OCI-M1 (cell line): Measurements from ENCODE around the gene CNPY4.

Experiments
- DNase-seq: peaks from one replicate; lab custom pipeline; 2025; lab: John Stamatoyannopoulos, UW

CNPY4 gene

DNA sequence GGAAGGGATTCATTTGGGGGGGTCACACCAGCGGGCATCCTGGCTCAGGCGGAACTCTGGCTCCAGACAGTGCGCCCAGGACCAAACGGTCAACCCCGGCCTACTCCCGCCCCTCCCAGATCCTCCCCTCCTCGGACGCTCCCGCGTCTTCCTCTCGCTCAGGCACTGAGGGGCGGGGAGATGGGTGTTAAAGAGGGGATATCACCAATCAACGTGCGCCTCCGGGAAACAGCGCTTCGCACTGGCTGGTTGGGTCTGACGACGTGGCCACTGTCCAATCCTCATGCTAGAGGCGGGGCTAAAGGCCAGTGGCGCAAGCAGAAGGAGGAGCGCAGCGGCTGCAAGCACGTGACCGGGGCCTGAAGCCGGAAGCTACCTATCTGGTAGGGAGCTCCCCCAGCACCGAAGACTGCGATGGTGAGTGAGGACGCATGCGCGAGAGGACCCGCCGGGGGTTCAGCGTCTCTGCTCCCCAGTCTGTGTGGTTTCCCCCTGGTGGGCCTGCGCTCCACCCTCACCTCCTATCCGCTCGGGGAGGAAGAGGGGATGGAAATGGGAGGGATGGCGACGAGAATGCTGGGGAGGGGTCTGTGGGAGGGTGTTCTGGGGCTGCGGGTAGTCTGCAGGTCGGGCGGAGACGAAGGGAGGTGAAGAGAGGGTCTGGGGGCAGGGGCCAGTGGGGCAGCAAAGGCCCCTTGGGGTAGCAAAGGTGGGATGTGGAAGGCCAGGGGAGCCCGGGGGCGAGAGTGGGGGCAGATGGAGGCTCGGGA is 29.3 kb downstream of the CNPY4 start, which contains the start of gene LAMTOR4:
TSS of gene LAMTOR4 (plus strand) at position 360 of the 770 bp plus-strand sequence. CDS start at position 415, 55 bp downstream.
- DNase-seq: peak; percentile 100

DNA sequence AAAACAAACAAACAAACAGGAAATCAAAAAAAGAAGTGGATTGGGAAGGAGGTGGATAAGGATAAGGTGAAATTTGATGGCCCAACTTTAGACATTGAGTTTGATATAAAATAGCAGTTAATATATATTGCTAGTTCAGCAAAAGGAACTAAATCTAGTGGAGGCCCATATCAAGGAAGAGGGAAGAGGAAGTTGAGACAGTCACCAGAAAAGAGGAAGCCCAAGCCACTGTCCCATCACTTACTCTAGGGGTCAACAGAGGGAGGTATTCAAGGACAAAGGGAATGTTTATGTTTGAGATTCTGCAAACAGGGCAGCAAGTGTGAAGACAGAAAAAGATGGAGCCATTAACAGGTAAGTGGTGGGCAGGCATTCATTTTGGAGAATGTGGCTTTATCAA is 33.0 kb downstream of the CNPY4 start:
- DNase-seq: peak; percentile 91

DNA sequence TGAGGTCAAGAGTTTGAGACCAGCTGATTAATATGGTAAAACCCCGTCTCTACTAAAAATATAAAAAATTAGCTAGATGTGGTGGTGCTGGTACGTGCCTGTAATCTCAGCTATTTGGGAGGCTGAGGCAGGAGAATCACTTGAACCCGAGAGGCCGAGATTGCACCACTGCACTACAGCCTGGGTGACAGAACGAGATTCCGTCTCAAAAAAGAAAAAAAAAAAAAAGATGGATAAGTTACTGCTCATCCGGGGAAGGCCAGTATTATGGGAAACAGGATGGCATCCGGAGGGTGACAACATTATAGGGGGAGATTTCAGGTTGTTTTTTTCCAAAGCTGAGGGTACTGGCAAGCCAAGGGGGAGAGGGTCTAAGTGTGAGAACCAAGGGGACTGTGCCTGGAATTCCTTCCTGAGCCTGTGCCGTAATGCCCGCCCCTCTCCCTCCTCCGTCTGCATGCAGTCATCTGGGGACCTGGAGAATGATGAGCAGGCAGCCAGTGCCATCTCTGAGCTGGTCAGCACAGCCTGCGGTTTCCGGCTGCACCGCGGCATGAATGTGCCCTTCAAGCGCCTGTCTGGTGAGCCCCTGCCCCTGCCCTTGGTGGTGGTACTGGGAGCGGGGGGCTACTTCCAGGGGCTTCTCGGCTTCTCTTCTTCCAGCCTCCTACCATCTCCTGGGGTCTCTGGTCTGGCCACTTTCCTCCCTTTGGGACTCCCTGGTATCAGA is 33.7 kb downstream of the CNPY4 start:
- DNase-seq: no peak

DNA sequence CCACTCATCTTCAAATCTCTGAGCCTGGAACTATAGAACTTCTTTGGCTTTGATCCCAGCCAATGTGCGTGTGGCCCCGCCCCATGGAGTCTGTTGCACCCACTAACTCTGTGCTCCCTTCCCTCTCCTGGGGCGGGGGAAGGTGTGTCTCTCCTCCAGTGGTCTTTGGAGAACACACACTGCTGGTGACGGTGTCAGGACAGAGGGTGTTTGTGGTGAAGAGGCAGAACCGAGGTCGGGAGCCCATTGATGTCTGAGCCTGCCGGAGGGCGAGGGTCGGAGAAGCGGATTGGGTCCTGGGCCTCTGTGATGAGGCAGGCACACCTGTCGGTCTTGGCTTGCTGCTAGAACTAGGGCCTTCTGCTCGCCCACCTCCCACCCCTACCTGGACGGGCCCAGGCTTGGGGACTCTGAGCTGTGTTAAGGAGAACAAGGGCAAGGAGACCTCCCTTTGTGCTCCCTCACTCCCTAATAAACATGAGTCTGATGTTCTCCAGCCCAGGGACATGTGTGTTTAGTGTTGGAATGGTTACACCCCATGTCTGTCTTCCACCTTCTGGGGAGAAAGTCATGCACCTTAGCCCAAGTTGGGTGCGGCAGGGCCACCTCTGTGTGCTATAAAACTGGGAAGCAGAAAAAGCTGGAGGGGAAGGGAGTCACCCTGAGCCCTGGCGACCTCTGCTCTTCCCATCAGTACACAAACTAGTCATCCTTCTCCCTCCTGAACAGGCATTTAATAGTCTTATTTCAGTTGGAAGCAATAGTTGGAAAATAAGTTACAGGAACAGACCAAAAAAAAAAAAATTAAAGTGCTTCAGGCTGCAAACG is 34.5 kb downstream of the CNPY4 start:
- DNase-seq: no peak

DNA sequence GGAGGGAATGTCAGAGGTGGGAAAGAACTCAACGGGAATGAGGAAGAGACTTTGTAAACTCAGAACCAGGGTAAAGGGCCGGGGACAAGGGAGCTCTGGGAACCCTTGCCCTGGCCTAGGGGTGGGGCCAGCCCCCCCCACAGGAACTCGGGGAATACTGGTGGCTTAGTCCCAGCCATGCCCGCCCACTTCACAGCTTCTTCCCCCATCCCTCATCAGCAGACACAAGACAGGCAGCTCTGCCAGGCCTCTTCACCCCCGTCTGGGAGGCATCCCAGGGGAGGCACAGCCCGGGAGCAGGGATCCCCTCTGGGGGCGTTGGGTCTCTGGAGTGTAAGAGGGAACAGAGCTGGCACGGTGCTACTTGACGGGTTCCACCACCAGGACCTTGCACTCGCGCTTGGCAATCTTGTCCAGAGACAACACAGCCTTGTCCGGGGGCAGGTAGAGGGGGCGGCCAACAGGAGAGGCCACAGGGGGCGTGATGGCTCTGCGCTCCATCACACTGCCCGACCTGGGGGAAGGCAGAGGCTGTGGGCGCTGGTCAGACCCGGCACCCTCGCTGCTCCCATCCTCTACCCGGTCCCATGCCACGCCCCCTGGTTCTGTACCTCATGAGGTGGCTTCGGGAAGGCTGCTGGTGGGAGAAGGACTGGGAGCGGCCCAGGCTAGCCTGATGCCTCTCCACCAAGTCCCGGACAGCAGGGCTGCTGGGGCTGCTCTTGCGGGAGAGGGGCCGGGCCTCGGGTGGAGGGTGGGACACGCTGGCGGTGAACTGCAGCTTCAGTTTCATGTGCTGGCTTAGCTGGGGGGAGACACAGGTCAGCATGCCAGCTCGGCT is 35.4 kb downstream of the CNPY4 start:
- DNase-seq: no peak

DNA sequence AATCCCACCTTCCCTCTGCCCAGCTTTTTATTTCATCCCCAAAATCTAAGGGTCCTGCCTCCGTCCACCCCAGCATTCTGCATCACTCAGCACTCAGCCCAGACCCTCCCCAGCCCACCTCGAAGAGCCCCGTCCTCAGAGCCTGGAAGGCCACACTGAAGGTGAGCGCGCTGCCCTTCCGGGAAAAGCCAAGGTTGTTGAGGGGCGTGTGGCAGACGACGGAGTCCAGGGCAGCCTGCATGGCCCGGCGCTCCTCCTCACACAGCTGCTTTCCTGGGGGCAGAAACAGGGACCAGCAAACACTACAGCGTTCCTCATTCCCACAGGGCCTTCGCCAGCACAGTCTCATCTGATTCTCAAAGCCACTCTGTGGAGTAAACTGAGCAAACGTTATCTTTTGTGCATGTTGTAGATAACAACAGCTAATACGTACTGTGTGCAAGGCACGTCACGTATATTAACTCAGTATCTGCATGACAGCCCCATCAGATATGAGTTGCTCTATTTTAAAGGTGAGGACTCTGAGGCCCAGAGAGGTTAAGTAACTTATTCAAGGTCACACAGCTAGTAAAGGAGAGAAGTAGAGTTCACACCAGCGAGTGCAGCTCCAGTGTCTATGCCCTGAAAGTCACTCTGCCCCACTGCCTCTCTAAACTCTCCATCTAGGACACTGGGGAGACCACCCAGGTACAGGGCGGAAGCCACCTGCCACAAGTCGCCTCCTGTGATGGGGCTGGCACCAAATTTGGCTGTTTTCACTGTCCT is 36.3 kb downstream of the CNPY4 start:
- no peak for DNase-seq

DNA sequence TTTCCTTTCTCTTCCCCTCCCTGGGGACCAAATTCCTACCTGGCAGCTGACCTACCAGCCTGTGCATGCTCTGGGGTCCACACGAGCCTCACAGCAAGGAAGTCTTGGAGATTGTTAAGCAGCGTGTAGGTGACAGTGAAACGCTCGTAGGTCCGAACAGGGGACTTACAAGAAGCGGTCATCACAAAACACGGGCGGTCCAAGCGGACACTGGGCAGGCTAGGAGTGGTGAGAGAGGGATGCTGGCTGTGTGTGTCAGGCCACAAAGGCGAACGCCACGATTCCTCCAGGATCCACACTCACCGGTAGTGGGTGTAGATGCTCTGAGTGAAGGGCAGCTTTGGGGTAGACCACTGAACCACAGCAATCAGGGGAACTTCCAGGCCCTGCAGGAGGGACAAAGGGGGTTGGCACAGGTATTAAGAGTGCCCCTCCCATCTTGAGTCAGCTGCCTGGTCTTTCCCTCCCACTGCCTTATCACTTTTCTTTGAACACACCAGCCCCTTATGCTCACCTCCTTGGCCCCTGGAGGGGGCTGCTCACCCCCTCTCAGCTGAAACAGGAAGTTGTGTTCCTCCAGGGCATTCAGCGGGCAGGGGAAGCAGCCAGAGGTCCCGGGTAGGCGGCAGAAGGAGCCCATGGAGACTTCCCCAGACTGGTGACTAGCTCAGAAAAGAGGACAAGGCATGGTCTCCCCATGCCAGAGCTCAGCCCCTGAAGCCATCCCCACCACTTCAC is 37.1 kb downstream of the CNPY4 start:
- DNase-seq: peak; percentile 61

DNA sequence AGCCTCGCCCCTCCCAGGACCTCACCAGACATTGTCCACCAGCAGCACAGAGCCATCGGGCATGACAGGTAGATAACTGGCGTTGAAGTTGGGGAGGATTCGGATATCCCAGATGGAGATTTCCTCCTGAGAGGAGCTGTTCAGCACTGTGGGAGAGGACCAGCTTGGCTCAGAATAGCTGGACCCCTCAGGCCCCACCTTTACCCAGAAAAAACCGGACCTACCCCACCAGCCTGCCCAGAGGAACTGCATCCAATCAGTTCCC is 37.6 kb downstream of the CNPY4 start:
- DNase-seq: no peak

DNA sequence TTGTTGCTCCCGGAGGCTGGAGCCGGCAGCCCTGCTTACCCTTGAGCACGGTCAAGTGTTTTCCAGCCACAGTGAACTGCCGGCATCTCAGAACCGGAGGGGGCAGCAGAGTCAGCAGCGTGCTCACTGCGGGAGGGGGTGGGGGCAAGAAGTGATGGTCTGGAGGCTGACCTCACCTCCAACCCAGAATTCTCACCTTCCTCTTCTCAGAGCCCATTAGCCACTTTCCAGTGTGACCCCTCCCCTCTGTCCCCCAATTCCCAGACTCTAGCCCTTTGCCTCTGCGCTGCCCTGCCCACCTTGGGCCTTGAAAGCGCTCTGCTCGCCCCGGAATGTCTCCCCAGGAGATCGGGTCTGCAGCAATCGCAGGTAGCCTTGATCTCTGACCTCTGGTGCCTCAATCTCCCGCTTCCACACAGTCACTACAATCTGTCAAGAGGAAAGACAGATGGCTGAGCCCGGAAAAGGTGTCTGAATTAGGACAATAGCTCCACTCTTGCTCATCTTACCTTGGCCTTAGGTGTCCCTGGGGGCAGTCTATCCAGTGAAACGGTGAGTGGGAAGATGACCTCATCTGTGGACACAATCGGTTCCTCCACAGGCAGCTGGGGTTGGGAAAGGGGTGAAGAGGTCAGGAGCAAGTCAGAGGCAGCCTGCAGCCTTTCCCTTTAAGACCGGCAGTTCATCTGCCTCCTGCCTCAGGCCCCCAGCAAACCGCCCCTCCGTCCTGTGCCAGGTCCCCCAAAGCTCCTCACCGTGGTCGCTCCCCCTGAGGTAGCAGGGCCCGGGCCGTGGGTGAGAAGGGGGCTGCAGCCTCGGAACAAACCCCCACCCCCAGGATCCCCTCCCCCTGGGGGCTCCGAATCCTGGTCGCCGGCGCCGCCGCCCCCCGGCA is 38.1 kb downstream of the CNPY4 start:
- peak; percentile 59 for DNase-seq

DNA sequence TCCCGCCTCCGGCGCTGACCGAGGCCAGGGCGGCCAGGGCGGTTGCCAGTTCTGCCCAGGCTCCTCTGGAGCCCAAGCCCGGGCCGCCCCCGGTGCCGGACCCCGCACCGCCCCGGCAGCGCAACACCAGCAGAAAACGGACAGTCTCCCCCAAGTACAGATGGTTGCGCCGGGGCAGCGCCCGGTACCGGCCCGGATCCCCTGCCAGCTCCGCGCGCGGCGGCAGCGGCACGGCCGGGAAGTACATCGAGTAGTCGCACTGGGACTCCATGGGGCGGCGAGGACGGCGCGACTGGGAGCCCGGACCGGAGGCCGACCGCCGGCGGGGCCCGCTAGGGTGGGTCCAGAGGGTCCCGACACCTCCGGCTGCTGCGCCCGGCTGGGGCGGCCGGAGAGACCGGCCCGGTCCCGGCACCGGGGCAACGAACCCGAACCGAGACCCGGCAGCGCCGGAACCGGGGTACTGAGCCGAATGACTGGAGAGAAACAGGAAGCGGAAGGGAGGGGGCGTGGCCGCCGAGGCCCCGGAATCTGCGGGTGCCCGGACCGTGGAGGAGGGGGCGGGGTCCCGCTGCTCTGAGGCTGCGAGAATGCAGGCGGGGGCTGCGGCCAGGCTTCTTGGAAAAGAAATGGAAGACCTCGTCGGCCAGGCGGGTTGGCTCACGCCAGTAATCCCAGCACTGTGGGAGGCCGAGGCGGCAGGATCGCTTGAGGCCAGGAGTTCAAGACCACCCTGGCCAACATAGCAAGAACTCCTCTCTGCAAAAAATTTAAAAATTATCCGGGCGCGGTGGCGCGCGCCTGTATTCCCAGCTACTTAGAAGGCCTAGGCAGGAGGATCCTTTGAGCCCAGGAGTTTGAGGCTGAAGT is 39.0 kb downstream of the CNPY4 start, which contains the start of gene TRAPPC14:
TSS of gene TRAPPC14 (minus strand) at position 495 of the 870 bp plus-strand sequence. CDS start at position 271, 224 bp downstream.
- DNase-seq: peak; percentile 99

DNA sequence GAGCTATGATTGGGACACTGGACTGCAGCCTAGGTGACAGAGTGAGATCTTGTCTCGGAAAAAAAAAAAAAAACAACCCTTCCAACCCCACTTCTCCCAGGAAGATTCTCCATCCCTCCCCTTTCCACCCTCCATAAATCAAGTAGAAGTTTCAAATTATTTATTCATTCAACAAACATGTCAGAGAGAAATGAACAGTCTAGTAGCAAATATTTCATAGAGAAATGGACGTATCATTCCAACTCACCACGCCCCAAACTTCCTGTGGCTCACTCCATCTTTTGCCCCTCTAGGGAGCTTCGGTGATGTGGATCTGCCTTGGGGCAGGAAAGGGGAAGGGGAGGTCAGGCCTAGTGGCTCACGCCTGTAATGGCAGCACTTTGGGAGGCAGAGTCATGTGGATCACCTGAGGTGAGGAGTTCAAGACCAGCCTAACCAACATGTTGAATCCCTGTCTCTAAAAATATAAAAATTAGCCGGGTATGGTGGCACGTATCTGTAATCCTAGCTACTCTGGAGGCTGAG is 39.7 kb downstream of the CNPY4 start:
- peak; percentile 71 for DNase-seq

DNA sequence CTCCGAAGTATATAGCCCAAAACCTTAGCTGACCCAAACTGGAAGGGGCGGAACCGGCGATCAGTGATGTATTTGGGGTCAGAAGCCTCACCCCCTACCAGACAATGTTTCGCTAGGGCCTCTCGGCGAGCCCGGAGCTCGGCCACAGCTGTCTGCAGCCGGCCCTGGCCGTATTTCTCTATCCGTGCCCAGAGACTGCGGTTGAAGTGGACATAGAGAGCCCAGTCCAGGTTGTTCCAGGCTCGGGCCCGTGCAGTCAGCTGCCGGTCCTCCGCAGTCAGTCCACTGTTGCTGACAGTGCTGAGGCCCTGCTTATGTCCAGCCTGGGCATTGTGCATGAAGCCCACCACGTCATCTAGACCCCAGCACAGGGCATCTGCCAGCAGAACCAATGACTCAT is 40.6 kb downstream of the CNPY4 start:
- DNase-seq: no peak

DNA sequence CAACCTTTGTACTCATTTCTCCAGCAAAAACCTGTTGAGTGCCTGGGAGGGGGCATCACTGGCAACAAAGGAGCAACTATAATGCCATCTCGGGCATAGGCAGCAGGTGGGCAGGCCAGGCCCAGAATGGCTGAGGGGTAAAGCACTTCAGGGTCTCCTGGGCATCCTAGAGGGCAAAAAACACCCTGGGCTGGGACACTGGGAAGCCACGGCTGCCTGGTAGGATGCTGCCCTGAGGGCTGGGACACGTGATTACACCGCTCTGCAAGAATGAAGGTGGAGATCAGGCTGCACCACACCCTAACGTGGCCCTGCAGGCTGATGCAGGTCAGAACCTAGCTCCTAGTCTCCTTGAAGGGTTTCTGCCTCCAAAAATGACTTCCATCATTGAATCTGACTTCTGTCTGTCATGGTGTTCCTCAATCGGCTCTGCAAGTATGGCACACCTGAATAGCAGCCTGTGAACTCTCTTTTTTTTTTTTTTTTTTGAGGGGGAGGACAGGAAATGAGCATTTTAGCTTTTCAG is 43.6 kb downstream of the CNPY4 start:
- DNase-seq: no peak

DNA sequence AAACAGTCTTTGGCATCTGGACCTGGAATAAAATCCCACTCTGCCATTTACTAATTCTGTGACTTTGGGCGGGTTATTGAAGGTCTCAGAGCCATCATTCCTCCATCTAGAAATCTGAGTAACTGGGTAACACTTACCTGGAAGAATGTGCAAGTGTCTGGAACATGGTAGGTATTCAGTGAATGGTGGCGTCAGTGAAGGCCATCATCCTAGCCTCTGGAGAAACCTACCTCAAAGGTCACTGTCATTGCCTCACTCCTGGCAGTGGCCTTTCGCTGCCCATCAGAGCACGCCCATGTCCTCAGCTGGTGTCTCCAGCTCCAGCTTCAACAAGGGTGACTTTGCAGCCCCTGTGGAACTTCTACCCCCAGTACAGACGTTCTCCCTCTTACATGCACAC is 44.4 kb downstream of the CNPY4 start:
- DNase-seq: no peak

DNA sequence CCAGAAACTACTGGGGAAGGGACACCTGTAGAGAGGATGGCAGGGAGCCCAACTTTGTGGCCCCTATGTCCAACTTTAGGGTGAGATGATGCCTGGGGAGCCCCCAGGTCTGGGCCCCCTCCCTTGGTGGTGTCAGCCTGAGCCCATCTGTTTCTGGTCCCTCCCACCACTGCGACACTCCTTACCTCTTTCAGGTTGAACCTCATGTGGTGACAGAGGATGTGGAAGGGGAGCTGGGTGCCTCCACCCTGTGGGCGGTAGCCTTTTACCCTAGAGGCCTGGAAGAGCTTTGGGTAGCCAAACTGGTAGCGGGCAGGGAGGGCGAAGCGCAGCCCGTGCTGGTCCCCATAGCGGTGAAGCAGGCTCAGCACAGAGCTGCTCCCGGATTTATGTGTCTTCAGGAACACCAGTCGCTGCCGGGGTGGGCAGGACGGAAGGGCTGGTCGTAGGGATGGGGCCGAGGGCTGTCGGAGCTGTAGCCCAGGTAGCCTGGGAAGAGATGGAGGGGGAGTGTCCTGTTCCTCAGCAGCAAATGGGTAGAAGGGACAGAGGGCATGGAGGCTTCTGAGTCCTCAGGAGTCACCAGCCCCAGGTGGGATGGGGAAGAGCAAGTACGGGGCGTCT is 47.0 kb downstream of the CNPY4 start:
- no peak for DNase-seq

DNA sequence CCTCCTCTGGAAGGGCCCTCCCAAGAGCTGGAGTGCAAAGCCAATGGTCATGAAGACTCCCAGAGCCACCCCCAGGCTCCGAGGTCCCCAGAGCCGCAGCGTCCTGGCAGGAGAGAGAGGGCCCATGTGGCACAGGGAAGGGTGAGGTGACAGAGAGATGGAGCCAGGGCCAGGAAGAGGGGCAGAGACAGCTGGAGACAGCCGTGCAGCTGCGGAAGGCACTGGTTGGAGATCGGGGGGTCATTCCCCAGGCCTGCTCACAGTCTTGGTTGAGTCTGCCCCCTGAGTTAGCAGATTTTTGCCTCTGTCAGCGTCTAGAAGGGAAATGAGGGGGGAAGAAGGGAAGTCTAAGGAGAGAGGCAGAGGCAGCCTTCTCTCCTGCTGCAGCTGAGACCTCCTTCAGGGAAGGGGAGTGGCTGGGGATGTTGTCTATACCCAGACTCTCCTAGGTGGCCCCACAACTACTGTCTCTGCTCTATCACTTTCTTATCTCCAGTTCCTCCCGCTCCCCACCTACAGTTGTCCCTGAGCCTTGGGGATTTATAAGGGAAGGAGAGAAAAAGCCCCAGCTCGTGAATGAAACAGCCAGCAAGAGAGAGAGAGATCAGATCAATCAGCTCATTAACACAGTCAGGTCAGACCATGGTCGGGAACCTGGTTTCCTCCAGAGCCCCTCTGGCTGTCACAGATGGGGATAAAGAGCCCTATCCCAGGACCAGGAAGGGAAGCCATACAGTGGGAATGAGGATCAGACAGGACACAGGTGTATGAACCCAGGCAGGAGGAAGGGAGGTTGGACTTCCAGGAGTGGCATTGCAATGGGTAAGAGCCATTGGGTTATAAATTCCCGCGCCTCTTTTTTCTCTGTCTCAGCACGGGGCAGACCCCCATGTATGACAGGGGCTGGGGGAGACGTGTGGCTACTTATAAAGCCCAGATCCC is 47.8 kb downstream of the CNPY4 start:
- peak; percentile 69 for DNase-seq
